Measurements from ENCODE around the gene TRAF5.
"Not testable (repeated sequence)": the region's sequence is repeated elsewhere in the genome, so short reads cannot be mapped to it uniquely, and the experiment has no call there.

TRAF5 gene

GRCh38 chr1:211347077-211347844 lies 20.6 kb downstream of the TRAF5 start:
- DNase-seq (ENCODE audit: low spot score) = no peak

GRCh38 chr1:211348547-211348946 lies 21.9 kb downstream of the TRAF5 start:
- DNase-seq (ENCODE audit: low spot score) = no peak

GRCh38 chr1:211349741-211350140 lies 23.1 kb downstream of the TRAF5 start:
- no peak for DNase-seq (ENCODE audit: low spot score)

GRCh38 chr1:211352055-211352454 lies 25.4 kb downstream of the TRAF5 start:
- not testable (repeated sequence) for DNase-seq (ENCODE audit: low spot score)

GRCh38 chr1:211352465-211352864 lies 25.8 kb downstream of the TRAF5 start:
- DNase-seq (ENCODE audit: low spot score) = no peak

- peak; percentile 29 for DNase-seq (ENCODE audit: low spot score)
Observed at GRCh38 chr1:211352985-211353515, 26.4 kb downstream of the TRAF5 start.

GRCh38 chr1:211353562-211354212 lies 27.1 kb downstream of the TRAF5 start:
- DNase-seq (ENCODE audit: low spot score) = no peak

GRCh38 chr1:211355873-211356272 lies 29.2 kb downstream of the TRAF5 start:
- no peak for DNase-seq (ENCODE audit: low spot score)

GRCh38 chr1:211356723-211357407 lies 30.2 kb downstream of the TRAF5 start:
- no peak for DNase-seq (ENCODE audit: low spot score)

GRCh38 chr1:211358685-211359084 lies 32.1 kb downstream of the TRAF5 start:
- no peak for DNase-seq (ENCODE audit: low spot score)

GRCh38 chr1:211359876-211360275 lies 33.2 kb downstream of the TRAF5 start:
- no peak for DNase-seq (ENCODE audit: low spot score)

GRCh38 chr1:211361202-211361601 lies 34.6 kb downstream of the TRAF5 start:
- DNase-seq (ENCODE audit: low spot score) = no peak

GRCh38 chr1:211369640-211370039 lies 43.0 kb downstream of the TRAF5 start:
- DNase-seq (ENCODE audit: low spot score) = no peak

- DNase-seq (ENCODE audit: low spot score) = no peak
Observed at GRCh38 chr1:211370669-211371068, 44.0 kb downstream of the TRAF5 start.

GRCh38 chr1:211371406-211372105 lies 44.9 kb downstream of the TRAF5 start:
- DNase-seq (ENCODE audit: low spot score) = no peak

GRCh38 chr1:211372463-211372862 lies 45.8 kb downstream of the TRAF5 start:
- DNase-seq (ENCODE audit: low spot score) = no peak

- no peak for DNase-seq (ENCODE audit: low spot score)
Observed at GRCh38 chr1:211375146-211375818, 48.6 kb downstream of the TRAF5 start.

GRCh38 chr1:211375949-211376348 lies 49.3 kb downstream of the TRAF5 start:
- no peak for DNase-seq (ENCODE audit: low spot score)

GRCh38 chr1:211376807-211377470 lies 50.3 kb downstream of the TRAF5 start:
- DNase-seq (ENCODE audit: low spot score) = no peak

All from SK-N-DZ (cell line).